ELR (cell line): ENCODE results near the gene PCGF5.
"Not testable (repeated sequence)": the region's sequence is repeated elsewhere in the genome, so short reads cannot be mapped to it uniquely, and the experiment has no call there.

Source experiments
- DNase-seq: peaks from one replicate; pipeline ENCODE4 v3.0.0-alpha.2; 2015; ENCODE audit warnings: low read depth

The PCGF5 gene

DNA sequence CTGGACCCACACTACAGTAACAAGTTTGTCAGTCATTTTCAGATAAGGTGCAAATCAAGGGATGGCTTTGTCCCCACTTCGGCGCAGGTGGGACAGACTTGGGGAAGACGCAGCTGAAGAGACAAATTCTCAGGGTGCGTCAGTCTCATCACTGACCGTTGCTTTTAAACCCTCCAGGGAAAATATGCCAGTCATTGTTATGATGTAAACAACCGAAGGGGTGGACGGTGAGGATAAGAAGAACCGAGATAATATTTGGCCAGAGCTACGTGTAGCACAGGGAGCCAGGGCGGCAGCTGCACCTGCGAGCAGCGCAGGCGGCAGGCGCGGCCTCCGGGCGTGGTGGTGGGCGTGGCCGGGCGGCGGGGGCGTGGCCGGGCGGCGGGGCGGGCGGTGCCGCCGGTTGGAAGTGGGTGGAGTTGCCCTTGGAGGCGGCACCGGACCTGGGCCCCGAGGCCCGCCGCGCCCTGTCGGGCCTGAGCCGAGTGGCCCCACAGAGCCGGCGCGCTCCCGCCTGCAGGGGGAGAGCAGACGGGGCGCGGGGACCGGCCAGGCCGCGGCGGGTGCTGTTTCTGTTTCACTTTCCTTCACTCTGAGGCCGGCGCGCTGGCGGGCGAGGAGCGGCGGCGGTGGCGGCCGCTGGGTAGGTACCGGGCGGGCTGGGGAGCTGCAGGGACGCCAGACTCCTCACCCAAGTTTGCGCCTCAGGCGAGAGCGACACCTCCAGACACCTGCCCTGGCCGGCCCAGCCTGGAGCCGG, at the start of gene PCGF5:
TSS of gene PCGF5 (plus strand) at position 470 of the 760 bp plus-strand sequence. CDS start 2,209 bp downstream, outside the sequence.
- peak; percentile 91 for DNase-seq

GRCh38 chr10:91171485-91171884, 49.0 kb upstream of the PCGF5 start:
- no peak for DNase-seq

- no peak for DNase-seq
Measured at GRCh38 chr10:91172348-91172747, 48.1 kb upstream of the PCGF5 start.

DNA sequence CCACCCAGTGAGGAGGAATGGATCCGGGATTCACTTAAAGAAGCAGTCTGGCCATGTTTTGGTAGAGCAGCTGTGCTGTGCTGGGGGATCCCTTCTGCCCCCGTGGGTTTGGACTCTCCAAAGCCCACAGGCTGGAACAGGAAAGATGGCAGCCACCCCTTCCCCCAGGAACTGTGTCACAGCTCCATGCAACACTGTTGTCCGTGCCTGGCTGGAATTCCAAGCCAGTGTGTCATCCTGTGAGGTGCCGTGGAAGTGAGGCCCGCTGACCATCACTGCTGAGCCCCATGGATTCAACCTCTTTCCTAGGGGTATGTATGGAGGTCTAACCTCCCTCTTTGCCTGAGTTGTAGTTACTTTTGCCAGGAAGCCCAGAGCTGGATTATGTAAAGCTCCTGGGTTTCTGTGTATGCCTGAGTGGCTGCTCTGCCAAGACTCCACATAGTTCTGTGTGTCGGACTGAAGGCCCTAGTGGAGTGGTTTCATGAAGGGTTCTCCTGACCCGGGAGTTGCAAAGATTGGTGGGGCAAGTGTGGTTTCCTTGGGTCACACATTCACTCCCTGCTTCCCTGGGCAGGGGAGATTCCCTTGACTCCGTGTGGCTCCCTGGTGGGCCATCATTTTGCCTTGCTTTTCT, 35.1 kb upstream of the PCGF5 start:
- DNase-seq: peak; percentile 92

- no peak for DNase-seq
Measured at GRCh38 chr10:91187156-91187555, 33.3 kb upstream of the PCGF5 start.

DNA sequence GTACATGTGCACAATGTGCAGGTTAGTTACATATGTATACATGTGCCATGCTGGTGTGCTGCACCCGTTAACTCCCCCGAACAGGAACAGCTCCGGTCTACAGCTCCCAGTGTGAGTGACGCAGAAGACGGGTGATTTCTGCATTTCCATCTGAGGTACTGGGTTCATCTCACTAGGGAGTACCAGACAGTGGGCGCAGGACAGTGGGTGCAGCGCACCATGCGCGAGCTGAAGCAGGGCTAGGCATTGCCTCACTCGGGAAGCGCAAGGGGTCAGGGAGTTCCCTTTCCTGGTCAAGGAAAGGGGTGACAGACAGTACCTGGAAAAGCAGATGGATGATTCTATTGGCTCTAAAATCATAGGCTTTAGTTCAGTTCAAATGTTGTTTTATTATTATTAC, 32.5 kb upstream of the PCGF5 start:
- not testable (repeated sequence) for DNase-seq

DNA sequence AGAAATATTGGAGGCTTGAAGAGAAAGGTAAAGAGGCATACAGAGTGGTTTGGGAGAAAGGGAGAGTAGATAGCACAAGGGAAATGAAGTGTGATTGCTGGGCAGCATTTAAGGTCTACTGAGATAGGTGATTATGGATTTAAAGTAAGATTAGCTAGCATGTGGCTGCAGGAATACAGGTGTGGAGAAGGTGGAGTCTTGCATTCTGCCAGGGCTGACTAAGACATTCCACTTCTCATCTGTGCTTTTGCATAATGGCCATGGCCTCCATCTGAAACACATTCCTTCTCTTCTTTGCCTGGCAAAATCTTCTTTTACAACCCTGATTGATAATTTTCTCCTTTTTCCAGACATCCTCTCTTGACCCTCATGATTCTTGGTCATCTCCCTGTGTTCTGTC, 31.6 kb upstream of the PCGF5 start:
- no peak for DNase-seq

DNA sequence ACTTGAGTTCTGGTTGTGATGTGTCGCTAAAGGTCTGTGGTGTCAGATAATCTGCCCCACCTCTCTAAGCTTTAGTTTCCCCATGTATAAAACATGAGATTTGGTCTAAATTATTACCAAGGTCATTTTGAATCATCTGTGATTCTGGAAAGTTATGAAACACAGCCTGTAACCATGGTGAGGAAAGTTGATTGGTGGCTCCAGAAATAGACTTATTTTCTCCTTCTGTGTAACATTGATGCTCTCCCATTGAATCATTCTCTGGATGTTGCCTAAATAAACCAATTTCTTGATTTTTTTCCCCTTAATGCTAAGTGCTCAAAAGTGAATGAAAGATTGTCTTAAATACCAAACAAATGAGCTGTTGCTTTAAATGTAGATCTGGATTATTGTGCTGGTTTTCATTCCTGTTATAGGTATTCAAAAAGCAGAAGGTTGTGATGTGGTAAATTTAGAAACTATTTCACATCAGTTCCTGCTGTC, 30.0 kb upstream of the PCGF5 start:
- DNase-seq: peak; percentile 28

GRCh38 chr10:91190876-91191583, 29.4 kb upstream of the PCGF5 start:
- peak; percentile 64 for DNase-seq

DNA sequence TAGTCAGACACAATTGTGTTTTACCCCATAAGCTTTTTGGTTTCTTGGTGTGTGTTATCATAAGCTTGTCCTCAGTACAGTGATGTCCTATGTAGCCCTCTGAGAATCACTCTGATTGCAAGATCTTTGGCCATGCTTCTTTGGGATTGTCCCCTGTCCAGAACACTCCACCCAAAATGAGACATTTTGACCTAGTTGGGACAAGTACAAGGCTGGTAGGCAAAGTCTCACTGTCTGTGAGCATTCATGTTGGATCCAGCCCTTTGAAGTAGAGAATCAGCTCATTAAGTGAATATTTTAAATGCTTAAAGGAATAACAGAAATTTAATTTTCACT, 28.9 kb upstream of the PCGF5 start:
- DNase-seq: no peak

- DNase-seq: peak; percentile 71
Measured at GRCh38 chr10:91194497-91195179, 25.8 kb upstream of the PCGF5 start.

- DNase-seq: no peak
Measured at GRCh38 chr10:91196268-91197048, 24.0 kb upstream of the PCGF5 start.

DNA sequence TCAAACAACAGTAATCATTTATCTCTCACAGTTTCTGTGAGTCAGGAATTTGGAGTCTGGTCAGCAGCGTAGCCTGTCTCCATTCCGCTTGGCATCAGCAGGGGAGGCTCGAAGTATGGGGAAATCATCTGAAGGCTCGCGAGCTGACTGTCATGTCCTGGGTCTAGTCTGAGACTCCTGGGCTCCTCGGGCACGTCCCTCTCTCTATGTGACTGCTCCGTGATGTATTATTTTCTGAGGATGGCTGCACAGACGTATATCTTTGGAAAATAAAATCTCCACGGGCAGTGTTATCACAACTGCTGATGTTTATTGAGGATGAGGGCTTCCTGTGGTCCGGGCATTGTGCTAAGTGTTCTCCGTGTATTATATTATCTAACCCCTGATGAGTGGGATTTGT, 23.3 kb upstream of the PCGF5 start:
- DNase-seq: no peak

DNA sequence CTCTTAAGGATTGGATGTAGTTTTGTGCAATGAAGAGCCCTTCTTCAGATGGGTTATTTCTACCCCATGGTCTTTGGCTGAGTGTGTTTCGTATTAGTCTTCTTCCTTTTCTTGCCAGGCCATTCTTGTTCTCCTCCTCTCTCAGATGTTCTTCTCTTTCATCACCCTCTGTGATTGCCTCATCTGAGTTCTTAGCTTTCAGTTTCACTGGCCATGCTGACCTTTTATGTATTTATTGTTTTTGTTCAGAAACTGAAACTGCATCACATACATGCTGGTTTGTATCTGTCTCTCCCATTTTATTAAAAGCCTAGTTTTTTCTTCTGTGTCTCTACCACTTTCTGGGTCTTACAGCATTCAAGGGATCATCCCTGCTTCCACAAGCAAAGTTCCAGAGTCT, 21.7 kb upstream of the PCGF5 start:
- DNase-seq: peak; percentile 33

DNA sequence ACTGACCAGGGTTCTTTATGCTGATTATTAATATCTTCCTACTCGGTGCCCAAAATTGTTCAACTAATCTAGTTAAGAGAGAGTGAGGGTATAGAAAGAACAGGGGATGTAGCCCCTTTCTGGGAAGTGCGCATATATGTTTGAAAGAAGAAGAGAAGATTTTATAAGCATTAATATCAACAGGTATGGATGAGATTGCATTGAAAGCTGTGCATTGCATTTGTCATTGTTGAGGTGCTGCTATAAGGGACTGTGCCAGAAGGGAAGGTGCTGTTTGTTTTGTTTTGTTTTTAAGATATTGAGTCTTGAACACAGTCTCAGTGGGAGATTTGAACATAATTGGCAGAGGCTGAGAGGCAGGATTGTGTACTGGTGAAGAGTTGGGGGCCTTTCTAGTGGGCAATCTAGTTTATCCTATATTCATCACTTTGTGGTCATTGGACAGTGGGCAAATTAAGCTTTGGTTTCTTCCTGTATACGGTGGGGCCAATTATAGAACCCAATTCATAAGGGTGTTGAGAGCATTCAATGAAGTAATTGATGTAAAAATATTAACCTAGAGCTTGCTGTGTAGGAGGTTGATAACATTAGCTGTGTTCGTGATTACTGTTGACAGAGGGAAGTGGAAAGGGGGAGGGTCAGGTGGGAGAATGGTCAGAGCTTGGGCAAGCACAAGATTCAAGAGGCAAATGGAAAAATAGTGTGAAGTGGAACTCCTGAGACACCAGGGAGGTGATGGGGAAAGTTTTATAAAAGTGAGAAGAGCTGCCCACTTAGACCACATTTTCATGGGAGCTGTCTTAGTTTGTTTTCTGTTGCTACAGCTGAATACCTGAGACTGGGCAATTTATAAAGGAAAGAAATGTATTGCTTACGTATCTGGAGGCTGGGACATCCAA, 19.9 kb upstream of the PCGF5 start:
- DNase-seq: no peak

- DNase-seq: no peak
Measured at GRCh38 chr10:91201213-91201996, 19.1 kb upstream of the PCGF5 start.

- no peak for DNase-seq
Measured at GRCh38 chr10:91206427-91206826, 14.0 kb upstream of the PCGF5 start.

GRCh38 chr10:91206837-91207474, 13.5 kb upstream of the PCGF5 start:
- no peak for DNase-seq

DNA sequence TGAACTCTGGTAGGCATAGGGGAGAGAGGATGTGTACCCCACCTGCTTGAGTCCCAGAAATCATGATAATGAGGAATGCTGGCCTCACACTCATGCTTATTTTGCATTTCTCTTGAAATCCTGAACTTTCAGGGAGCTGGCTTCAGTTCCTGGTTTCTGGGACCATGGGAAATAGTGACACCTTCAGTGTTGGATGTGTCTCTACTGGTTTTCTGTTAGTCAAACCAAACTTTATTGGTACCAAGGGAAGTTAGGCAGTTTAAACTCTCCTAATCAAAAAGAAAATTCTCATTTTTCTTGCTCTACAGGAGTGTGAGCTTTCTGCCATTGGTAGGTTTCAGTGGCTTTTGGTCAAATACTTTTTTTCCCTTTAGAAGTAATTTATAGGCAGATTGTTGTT, 11.8 kb upstream of the PCGF5 start:
- DNase-seq: no peak
